ENCODE measurements around the gene SNCB. TPM values are rescaled to one million over a fixed set of nuclear protein-coding genes. Genes with fewer than 3 reads are reported as not detected.

The SNCB gene
- total RNA-seq, 1 experiment from 2014 or later: 6.8 TPM

GRCh38 chr5:176653401-176654385, 23.4 kb upstream of the SNCB start:
- Mint-ChIP-seq H3K4me3 (no peak overlapping the region), H3K27me3 (ENCODE audit: low read depth) (no peaks in the 10 kb centered on the region), H3K9me3 (no peaks in the 10 kb centered on the region), H3K4me1 (peaks cover 22% of the 10 kb centered on the region), H3K36me3 (no peaks in the 10 kb centered on the region), H3K27ac (no peak overlapping the region)
- DNase-seq (ENCODE audit: low spot score): no peak
- no peak for ATAC-seq
- ChIA-PET POLR2A (no interaction called here), CTCF (no interaction called here)
- TF ChIP-seq ZNF138 (CRISPR knock-in tag; conservative IDR thresholded peaks at IDR 0.05): no peak
- TF ChIP-seq ZBTB43 (CRISPR knock-in tag; IDR thresholded peaks at IDR 0.05): no peak
- TF ChIP-seq, protein P1, sequence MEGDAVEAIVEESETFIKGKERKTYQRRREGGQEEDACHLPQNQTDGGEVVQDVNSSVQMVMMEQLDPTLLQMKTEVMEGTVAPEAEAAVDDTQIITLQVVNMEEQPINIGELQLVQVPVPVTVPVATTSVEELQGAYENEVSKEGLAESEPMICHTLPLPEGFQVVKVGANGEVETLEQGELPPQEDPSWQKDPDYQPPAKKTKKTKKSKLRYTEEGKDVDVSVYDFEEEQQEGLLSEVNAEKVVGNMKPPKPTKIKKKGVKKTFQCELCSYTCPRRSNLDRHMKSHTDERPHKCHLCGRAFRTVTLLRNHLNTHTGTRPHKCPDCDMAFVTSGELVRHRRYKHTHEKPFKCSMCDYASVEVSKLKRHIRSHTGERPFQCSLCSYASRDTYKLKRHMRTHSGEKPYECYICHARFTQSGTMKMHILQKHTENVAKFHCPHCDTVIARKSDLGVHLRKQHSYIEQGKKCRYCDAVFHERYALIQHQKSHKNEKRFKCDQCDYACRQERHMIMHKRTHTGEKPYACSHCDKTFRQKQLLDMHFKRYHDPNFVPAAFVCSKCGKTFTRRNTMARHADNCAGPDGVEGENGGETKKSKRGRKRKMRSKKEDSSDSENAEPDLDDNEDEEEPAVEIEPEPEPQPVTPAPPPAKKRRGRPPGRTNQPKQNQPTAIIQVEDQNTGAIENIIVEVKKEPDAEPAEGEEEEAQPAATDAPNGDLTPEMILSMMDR (IDR thresholded peaks at IDR 0.05): no peak
- no peak for TF ChIP-seq MXD4 (CRISPR knock-in tag; IDR thresholded peaks at IDR 0.05; ENCODE audit: borderline replicate concordance)
- TF ChIP-seq NFATC4 (CRISPR knock-in tag; IDR thresholded peaks at IDR 0.05): no peak
- TF ChIP-seq ZNF317 (CRISPR knock-in tag; IDR thresholded peaks at IDR 0.05; ENCODE audit: borderline replicate concordance, low read depth): no peak
- TF ChIP-seq, protein P2, sequence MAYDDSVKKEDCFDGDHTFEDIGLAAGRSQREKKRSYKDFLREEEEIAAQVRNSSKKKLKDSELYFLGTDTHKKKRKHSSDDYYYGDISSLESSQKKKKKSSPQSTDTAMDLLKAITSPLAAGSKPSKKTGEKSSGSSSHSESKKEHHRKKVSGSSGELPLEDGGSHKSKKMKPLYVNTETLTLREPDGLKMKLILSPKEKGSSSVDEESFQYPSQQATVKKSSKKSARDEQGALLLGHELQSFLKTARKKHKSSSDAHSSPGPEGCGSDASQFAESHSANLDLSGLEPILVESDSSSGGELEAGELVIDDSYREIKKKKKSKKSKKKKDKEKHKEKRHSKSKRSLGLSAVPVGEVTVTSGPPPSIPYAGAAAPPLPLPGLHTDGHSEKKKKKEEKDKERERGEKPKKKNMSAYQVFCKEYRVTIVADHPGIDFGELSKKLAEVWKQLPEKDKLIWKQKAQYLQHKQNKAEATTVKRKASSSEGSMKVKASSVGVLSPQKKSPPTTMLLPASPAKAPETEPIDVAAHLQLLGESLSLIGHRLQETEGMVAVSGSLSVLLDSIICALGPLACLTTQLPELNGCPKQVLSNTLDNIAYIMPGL (CRISPR knock-in tag; IDR thresholded peaks at IDR 0.05): no peak

DNA sequence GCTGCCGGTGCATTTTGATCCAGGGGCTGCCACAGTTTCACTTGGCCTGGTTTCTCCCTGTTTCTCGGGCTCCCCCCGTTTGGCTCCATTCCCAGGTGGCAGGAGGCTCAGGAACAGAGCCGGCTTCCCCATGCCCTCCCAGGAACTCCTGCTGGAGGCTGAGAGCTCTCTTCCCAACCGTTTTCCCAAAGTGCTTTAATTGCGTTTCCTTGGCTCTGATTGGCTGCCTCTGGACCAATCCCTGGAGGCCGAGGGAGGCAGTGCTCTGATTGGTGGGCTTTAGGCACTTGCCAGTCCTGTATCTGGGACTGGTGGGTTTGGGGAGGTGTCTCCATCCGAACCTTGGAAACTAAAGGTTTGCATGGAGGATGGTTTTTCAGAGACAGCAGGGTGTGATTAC, 21.8 kb upstream of the SNCB start:
- Mint-ChIP-seq H3K4me1 (peaks cover 25% of the 10 kb centered on the region), H3K9me3 (no peaks in the 10 kb centered on the region), H3K4me3 (no peak overlapping the region), H3K27me3 (ENCODE audit: low read depth) (no peaks in the 10 kb centered on the region), H3K36me3 (no peaks in the 10 kb centered on the region), H3K27ac (no peak overlapping the region)
- ChIA-PET CTCF (interaction anchor here (6.8 kb wide), 1 partner anchor 7 kb away, joined by 112 read pairs; no protein-coding TSS in a partner anchor), POLR2A (no interaction called here)
- TF ChIP-seq TEAD1 (CRISPR knock-in tag; IDR thresholded peaks at IDR 0.05) (no peak), NFYB (CRISPR knock-in tag; conservative IDR thresholded peaks at IDR 0.05; ENCODE audit: low read depth) (peak; percentile 50; the same call in 1 of the 2 replicates), HMGA2 (CRISPR knock-in tag; IDR thresholded peaks at IDR 0.05) (no peak)
- TF ChIP-seq, protein P3, sequence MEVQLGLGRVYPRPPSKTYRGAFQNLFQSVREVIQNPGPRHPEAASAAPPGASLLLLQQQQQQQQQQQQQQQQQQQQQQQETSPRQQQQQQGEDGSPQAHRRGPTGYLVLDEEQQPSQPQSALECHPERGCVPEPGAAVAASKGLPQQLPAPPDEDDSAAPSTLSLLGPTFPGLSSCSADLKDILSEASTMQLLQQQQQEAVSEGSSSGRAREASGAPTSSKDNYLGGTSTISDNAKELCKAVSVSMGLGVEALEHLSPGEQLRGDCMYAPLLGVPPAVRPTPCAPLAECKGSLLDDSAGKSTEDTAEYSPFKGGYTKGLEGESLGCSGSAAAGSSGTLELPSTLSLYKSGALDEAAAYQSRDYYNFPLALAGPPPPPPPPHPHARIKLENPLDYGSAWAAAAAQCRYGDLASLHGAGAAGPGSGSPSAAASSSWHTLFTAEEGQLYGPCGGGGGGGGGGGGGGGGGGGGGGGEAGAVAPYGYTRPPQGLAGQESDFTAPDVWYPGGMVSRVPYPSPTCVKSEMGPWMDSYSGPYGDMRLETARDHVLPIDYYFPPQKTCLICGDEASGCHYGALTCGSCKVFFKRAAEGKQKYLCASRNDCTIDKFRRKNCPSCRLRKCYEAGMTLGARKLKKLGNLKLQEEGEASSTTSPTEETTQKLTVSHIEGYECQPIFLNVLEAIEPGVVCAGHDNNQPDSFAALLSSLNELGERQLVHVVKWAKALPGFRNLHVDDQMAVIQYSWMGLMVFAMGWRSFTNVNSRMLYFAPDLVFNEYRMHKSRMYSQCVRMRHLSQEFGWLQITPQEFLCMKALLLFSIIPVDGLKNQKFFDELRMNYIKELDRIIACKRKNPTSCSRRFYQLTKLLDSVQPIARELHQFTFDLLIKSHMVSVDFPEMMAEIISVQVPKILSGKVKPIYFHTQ (CRISPR knock-in tag; IDR thresholded peaks at IDR 0.05): no peak
- TF ChIP-seq, protein P2 (CRISPR knock-in tag; IDR thresholded peaks at IDR 0.05): no peak
- TF ChIP-seq, protein P4, sequence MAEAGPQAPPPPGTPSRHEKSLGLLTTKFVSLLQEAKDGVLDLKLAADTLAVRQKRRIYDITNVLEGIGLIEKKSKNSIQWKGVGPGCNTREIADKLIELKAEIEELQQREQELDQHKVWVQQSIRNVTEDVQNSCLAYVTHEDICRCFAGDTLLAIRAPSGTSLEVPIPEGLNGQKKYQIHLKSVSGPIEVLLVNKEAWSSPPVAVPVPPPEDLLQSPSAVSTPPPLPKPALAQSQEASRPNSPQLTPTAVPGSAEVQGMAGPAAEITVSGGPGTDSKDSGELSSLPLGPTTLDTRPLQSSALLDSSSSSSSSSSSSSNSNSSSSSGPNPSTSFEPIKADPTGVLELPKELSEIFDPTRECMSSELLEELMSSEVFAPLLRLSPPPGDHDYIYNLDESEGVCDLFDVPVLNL (CRISPR knock-in tag; IDR thresholded peaks at IDR 0.05; ENCODE audit: borderline replicate concordance, low read depth): no peak
- ATAC-seq (peak; percentile 2; the same call in 1 of the 2 replicates), DNase-seq (ENCODE audit: low spot score) (no peak)
